Measurements from ENCODE around the gene LCE3E.

LCE3E gene

GRCh38 chr1:152516082-152516481 lies 50.5 kb downstream of the LCE3E start:
- no peak for DNase-seq (ENCODE audit: low read depth in 2 of 2)
